HEK293 (cell line): ENCODE data around the gene FSTL3.

Experiments used
- MYNN ChIP-seq: fragments of 450-650 bp; formaldehyde crosslinking; IDR thresholded peaks from 2 replicates; pipeline ENCODE4 v1.5.1; 2016; ENCODE audit warnings: missing biosample characterization, missing genetic modification characterization, borderline replicate concordance
- ZBTB17 ChIP-seq: fragments of 450-650 bp; formaldehyde crosslinking; IDR thresholded peaks from 2 replicates; pipeline ENCODE4 v1.5.1; 2016; ENCODE audit warnings: missing biosample characterization, missing genetic modification characterization
- ZBTB7A ChIP-seq: fragments of 450-650 bp; formaldehyde crosslinking; IDR thresholded peaks from 2 replicates; pipeline ENCODE4 v1.5.1; 2016; ENCODE audit warnings: low read depth, missing biosample characterization, missing genetic modification characterization
- ZNF10 ChIP-seq: fragments of 450-650 bp; formaldehyde crosslinking; IDR thresholded peaks from 2 replicates; pipeline ENCODE4 v1.5.1; 2017; ENCODE audit warnings: missing biosample characterization, missing genetic modification characterization
- ZNF623 ChIP-seq: fragments of 450-650 bp; formaldehyde crosslinking; IDR thresholded peaks from 2 replicates; pipeline ENCODE4 v1.5.1; 2016; ENCODE audit warnings: missing biosample characterization, missing genetic modification characterization
- TF ChIP-seq, protein P1 (sequence below): fragments of 450-650 bp; formaldehyde crosslinking; IDR thresholded peaks from 2 replicates; pipeline ENCODE4 v1.5.1; 2016; ENCODE audit warnings: missing biosample characterization, missing genetic modification characterization
- TF ChIP-seq, protein P2 (sequence below): sonication (generic); formaldehyde crosslinking; IDR thresholded peaks from 2 replicates; pipeline ENCODE4 v1.8.1; 2022; ENCODE audit warnings: mild to moderate bottlenecking, moderate library complexity, missing genetic modification reagents
- TF ChIP-seq, protein P3 (sequence below): fragments of 450-650 bp; formaldehyde crosslinking; IDR thresholded peaks from 2 replicates; pipeline ENCODE4 v1.5.1; 2016; ENCODE audit warnings: missing biosample characterization, missing genetic modification characterization

DNA sequence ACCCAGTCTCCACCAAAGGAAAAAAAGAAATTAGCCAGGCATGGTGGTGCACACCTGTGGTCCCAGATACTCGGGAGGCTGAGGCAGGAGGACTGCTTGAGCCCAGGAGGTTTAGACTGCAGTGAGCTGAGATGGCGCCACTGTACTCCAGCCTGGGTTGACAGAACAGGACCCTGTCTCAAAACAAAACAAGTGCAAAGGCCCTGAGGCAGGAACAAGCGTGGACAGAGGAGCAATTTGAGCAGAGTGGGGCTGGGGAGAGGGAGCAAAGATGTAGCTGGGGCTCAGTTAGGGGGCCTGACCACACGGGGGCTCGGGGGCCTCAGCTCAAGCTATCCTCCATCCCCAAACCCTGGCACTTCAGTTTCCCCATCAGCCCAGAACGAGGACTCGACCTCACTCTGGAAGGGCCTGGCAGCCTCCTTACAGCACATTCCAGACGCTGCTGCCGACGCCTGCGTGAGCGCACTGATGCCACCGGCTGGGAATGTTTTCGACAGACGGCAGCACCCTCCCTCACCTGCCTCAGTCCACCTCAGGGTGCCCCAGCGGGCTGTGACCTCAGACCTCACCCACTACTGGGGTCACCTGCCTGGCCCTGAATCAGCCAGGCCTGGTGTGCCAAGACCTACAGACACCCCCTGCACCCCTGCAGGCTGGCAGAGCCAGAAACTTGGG lies 41.1 kb upstream of the FSTL3 start:
- no peak for TF ChIP-seq ZNF10 (tag by site-specific recombination)
- TF ChIP-seq ZNF623 (tag by site-specific recombination), result peak; percentile 94
- TF ChIP-seq, protein P1, sequence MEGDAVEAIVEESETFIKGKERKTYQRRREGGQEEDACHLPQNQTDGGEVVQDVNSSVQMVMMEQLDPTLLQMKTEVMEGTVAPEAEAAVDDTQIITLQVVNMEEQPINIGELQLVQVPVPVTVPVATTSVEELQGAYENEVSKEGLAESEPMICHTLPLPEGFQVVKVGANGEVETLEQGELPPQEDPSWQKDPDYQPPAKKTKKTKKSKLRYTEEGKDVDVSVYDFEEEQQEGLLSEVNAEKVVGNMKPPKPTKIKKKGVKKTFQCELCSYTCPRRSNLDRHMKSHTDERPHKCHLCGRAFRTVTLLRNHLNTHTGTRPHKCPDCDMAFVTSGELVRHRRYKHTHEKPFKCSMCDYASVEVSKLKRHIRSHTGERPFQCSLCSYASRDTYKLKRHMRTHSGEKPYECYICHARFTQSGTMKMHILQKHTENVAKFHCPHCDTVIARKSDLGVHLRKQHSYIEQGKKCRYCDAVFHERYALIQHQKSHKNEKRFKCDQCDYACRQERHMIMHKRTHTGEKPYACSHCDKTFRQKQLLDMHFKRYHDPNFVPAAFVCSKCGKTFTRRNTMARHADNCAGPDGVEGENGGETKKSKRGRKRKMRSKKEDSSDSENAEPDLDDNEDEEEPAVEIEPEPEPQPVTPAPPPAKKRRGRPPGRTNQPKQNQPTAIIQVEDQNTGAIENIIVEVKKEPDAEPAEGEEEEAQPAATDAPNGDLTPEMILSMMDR (tag by site-specific recombination), result no peak
- TF ChIP-seq ZBTB7A (tag by site-specific recombination), result no peak
- TF ChIP-seq, protein P2, sequence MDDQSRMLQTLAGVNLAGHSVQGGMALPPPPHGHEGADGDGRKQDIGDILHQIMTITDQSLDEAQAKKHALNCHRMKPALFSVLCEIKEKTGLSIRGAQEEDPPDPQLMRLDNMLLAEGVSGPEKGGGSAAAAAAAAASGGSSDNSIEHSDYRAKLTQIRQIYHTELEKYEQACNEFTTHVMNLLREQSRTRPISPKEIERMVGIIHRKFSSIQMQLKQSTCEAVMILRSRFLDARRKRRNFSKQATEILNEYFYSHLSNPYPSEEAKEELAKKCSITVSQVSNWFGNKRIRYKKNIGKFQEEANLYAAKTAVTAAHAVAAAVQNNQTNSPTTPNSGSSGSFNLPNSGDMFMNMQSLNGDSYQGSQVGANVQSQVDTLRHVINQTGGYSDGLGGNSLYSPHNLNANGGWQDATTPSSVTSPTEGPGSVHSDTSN, result no peak
- no peak for TF ChIP-seq MYNN (tag by site-specific recombination)
- TF ChIP-seq ZBTB17 (tag by site-specific recombination), result no peak
- TF ChIP-seq, protein P3, sequence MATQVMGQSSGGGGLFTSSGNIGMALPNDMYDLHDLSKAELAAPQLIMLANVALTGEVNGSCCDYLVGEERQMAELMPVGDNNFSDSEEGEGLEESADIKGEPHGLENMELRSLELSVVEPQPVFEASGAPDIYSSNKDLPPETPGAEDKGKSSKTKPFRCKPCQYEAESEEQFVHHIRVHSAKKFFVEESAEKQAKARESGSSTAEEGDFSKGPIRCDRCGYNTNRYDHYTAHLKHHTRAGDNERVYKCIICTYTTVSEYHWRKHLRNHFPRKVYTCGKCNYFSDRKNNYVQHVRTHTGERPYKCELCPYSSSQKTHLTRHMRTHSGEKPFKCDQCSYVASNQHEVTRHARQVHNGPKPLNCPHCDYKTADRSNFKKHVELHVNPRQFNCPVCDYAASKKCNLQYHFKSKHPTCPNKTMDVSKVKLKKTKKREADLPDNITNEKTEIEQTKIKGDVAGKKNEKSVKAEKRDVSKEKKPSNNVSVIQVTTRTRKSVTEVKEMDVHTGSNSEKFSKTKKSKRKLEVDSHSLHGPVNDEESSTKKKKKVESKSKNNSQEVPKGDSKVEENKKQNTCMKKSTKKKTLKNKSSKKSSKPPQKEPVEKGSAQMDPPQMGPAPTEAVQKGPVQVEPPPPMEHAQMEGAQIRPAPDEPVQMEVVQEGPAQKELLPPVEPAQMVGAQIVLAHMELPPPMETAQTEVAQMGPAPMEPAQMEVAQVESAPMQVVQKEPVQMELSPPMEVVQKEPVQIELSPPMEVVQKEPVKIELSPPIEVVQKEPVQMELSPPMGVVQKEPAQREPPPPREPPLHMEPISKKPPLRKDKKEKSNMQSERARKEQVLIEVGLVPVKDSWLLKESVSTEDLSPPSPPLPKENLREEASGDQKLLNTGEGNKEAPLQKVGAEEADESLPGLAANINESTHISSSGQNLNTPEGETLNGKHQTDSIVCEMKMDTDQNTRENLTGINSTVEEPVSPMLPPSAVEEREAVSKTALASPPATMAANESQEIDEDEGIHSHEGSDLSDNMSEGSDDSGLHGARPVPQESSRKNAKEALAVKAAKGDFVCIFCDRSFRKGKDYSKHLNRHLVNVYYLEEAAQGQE (tag by site-specific recombination), result no peak
